A549 (cell line): ENCODE measurements around the gene PRL.

Experiments
- BHLHE40 ChIP-seq: IDR thresholded peaks from 2 replicates; pipeline ENCODE4 v1.6.1; 2012; ENCODE audit warnings: low read depth, low read length, inconsistent platforms
- CTCF ChIP-seq: fragments of >200 bp; sonication (Bioruptor Twin); formaldehyde crosslinking; IDR thresholded peaks from 3 replicates; pipeline ENCODE4 v1.5.1; 2016
- HDAC2 ChIP-seq: fragments of 200-600 bp; sonication (generic); IDR thresholded peaks from 2 replicates; pipeline ENCODE4 v1.6.1; 2016
- JUN ChIP-seq, 2 experiments: fragments of >200 bp; sonication (Bioruptor Twin); formaldehyde crosslinking; IDR thresholded peaks; 2 replicates in 1 of 2; 3 replicates in 1 of 2; pipeline ENCODE4 v1.6.1; 2016 to 2017
- POLR2AphosphoS2 ChIP-seq: conservative IDR thresholded peaks from 2 replicates; pipeline ENCODE4 v1.6.1; 2012; ENCODE audit warnings: low read length, improper control_type of control experiment, inconsistent platforms
- REST ChIP-seq: fragments of 200-600 bp; sonication (generic); IDR thresholded peaks from 2 replicates; pipeline ENCODE4 v1.6.1; 2016; ENCODE audit warnings: antibody characterized with exemption, mild to moderate bottlenecking, moderate library complexity
- RNF2 ChIP-seq: fragments of 200-600 bp; sonication (generic); IDR thresholded peaks from 2 replicates; pipeline ENCODE4 v1.6.1; 2016; ENCODE audit warnings: low read depth, mild to moderate bottlenecking, antibody characterized with exemption, moderate library complexity, borderline replicate concordance
- TP53 ChIP-seq: fragments of 250-450 bp; sonication (Bioruptor Pico); IDR thresholded peaks from 2 replicates; pipeline ENCODE4 v1.5.0; 2021; ENCODE audit warnings: mild to moderate bottlenecking, moderate library complexity
- ZFP36 ChIP-seq: fragments of 450-650 bp; IDR thresholded peaks from 2 replicates; pipeline ENCODE4 v1.6.1; 2014; ENCODE audit warnings: borderline replicate concordance; ENCODE audit not compliant: partially characterized antibody

- no peak for TF ChIP-seq CTCF
- no peak for TF ChIP-seq TP53
- TF ChIP-seq BHLHE40: no peak
- no peak for TF ChIP-seq REST
- no peak for TF ChIP-seq ZFP36
- TF ChIP-seq HDAC2: no peak
- no peak for TF ChIP-seq POLR2AphosphoS2
- no peak for TF ChIP-seq RNF2
- TF ChIP-seq JUN (IDR thresholded peaks at IDR 0.05): no peak
Measured at GRCh38 chr6:22288721-22289120, 8.1 kb downstream of the PRL start.
